Suprapubic skin (tissue), 4 donors: ENCODE results near the gene RPS6KA5. TPM values are rescaled to one million over a fixed set of nuclear protein-coding genes. Genes with fewer than 3 reads are reported as not detected.

Experiments
- DNase-seq, 2 donors: peaks; one replicate each; pipeline ENCODE4 v3.0.0-alpha.2; 2019; ENCODE audit warnings: low spot score in 2 of 2
- H3K27ac ChIP-seq: fragments of 200-600 bp; sonication (generic); one replicate; pipeline ENCODE4 v1.5.1; 2019
- H3K27me3 ChIP-seq: fragments of 200-600 bp; sonication (generic); one replicate; pipeline ENCODE4 v1.5.1; 2019
- H3K36me3 ChIP-seq: fragments of 200-600 bp; sonication (generic); one replicate; pipeline ENCODE4 v1.5.1; 2019
- H3K4me1 ChIP-seq: fragments of 200-600 bp; sonication (generic); one replicate; pipeline ENCODE4 v1.5.1; 2019
- H3K4me3 ChIP-seq: fragments of 200-600 bp; sonication (generic); one replicate; pipeline ENCODE4 v1.5.1; 2019; ENCODE audit warnings: mild to moderate bottlenecking
- H3K9me3 ChIP-seq: fragments of 200-600 bp; sonication (generic); one replicate; pipeline ENCODE4 v1.5.1; 2019
- EP300 ChIP-seq: sonication (generic); formaldehyde crosslinking; IDR thresholded peaks from one replicate; pipeline ENCODE4 v1.6.1; 2017; ENCODE audit warnings: antibody characterized with exemption
- POLR2A ChIP-seq, 2 donors: fragments of 450-650 bp; IDR thresholded peaks; one replicate each; pipeline ENCODE4 v1.6.1; 2017; ENCODE audit warnings: antibody characterized with exemption in 2 of 2, mild to moderate bottlenecking in 2 of 2, moderate library complexity in 2 of 2
- POLR2AphosphoS5 ChIP-seq, 3 donors: sonication (generic); formaldehyde crosslinking; IDR thresholded peaks; one replicate each; pipeline ENCODE4 v1.6.1; 2017; ENCODE audit warnings: antibody characterized with exemption in 3 of 3
- WGBS: methylation state at CpG from one replicate; pipeline ENCODE4 v1.1.5; 2018; 5-methylcytosine and 5-hydroxymethylcytosine counted together
- total RNA-seq, 4 donors: library from RNA; depleted of rRNA; stranded (reverse); fragments of >200 nt; gene quantifications; one replicate each; pipeline ENCODE4 v1.1.0, GENCODE V29; 2016
- TF ChIP-seq, protein P1 (sequence below), 2 donors: fragments of 200-600 bp in 1 of 2; fragments of 450-650 bp in 1 of 2; sonication (generic) in 1 of 2; IDR thresholded peaks; one replicate each; pipeline ENCODE4 v1.5.1; 2016 to 2019; ENCODE audit warnings: antibody characterized with exemption in 2 of 2, mild to moderate bottlenecking in 1 of 2, moderate library complexity in 1 of 2

RPS6KA5 gene
- total RNA-seq, 4 donors from 2014 or later, result 6.4 to 14.2 (median 11.2) TPM

DNA sequence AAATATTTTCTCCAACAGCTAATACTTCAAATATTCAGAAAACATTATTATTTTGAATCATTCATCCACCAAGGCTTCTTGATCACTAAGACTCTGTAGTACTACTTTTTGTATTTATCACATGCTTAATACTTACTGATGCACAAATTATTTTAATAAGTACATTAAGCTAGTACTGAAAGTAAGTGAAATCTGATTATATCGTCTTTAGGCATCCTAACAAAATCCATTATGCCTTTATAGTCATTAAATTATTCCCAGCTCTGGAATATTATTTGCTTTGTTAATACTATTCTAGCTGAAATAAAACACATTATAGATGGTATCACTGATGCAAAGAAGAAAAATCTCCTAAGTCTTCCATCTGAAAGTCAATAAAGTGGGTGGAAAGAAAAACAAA, 169.1 kb downstream of the RPS6KA5 start:
- no peak for DNase-seq
- H3K4me1 ChIP-seq, result no peaks in the 10 kb centered on the region
- no peaks in the 10 kb centered on the region for H3K9me3 ChIP-seq
- WGBS, result 89% methylated on average over 1 of the region's 1 CpG
- H3K4me3 ChIP-seq, result no peak overlapping the region
- peaks cover 3% of the 10 kb centered on the region for H3K36me3 ChIP-seq
- TF ChIP-seq POLR2AphosphoS5 (IDR thresholded peaks at IDR 0.05), result no peak
- TF ChIP-seq EP300, result no peak
- TF ChIP-seq POLR2A (IDR thresholded peaks at IDR 0.05), result no peak
- TF ChIP-seq, protein P1, sequence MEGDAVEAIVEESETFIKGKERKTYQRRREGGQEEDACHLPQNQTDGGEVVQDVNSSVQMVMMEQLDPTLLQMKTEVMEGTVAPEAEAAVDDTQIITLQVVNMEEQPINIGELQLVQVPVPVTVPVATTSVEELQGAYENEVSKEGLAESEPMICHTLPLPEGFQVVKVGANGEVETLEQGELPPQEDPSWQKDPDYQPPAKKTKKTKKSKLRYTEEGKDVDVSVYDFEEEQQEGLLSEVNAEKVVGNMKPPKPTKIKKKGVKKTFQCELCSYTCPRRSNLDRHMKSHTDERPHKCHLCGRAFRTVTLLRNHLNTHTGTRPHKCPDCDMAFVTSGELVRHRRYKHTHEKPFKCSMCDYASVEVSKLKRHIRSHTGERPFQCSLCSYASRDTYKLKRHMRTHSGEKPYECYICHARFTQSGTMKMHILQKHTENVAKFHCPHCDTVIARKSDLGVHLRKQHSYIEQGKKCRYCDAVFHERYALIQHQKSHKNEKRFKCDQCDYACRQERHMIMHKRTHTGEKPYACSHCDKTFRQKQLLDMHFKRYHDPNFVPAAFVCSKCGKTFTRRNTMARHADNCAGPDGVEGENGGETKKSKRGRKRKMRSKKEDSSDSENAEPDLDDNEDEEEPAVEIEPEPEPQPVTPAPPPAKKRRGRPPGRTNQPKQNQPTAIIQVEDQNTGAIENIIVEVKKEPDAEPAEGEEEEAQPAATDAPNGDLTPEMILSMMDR (IDR thresholded peaks at IDR 0.05), result no peak
- H3K27me3 ChIP-seq, result no peaks in the 10 kb centered on the region
- H3K27ac ChIP-seq, result no peak overlapping the region

DNA sequence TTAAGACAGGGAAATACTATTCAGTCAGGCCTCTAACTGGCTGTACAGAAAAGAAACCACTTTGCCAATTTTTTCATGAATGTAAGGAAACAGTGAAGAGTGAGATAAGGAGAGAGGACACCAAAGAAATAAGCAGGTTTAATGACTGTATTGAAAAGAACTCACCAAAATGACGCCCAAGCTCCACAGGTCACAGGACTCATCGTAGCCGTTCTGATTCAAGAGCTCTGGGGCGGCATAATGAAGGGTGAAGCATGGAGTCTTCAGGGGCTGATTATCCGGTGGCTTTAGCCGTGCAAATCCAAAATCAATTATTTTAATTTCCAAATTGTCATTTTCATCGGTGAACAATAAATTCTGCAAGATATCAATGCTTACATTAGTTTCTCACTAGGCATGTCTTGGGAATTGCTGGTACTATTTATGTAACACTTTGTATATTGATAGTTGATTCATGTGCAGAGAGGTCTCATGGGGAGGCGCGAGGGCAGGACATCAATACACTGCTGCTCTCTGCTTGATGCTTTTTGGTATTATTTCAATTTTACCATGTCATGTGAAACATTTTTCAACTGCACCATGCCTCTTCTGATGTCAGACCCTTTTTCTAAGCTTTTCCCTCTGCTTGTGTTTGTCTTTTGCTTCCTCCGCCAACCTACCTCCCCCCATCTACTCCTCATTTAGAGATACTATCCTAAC, 170.0 kb downstream of the RPS6KA5 start:
- Histone ChIP-seq H3K27ac (no peak overlapping the region), H3K9me3 (no peaks in the 10 kb centered on the region), H3K36me3 (peaks cover 3% of the 10 kb centered on the region), H3K27me3 (no peaks in the 10 kb centered on the region), H3K4me1 (no peaks in the 10 kb centered on the region), H3K4me3 (no peak overlapping the region)
- DNase-seq, result no peak
- 89% methylated on average over 10 of the region's 10 CpGs for WGBS
- TF ChIP-seq, protein P1 (IDR thresholded peaks at IDR 0.05), result no peak
- TF ChIP-seq EP300, result no peak
- TF ChIP-seq POLR2A (IDR thresholded peaks at IDR 0.05), result no peak
- TF ChIP-seq POLR2AphosphoS5 (IDR thresholded peaks at IDR 0.05), result no peak

DNA sequence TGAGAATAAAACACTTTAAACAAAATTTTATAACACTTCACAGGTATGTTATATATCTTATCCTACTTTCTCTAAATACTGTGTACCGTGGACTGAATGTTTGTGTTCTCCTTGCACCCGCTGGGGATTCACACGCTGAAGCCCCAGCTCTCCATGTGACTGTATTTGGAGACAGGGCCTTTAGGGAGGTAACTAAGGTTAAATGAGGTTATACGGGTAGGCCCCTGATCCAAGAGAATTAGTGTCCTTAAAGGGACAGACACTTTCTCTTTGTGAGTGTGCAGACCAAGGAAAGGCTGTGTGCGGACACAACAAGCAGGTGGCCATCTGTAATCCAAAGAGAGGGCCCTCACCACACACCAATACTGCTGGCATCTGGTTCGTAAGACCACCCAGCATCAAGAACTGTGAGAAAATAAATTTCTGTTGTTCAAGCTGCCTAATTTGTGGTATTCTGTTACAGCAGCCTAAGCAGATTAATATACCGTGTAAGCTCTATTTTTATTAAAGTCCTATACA, 174.1 kb downstream of the RPS6KA5 start:
- H3K27me3 ChIP-seq, result no peaks in the 10 kb centered on the region
- DNase-seq, result no peak
- WGBS, result 95% methylated on average over 7 of the region's 7 CpGs
- H3K36me3 ChIP-seq, result no peaks in the 10 kb centered on the region
- no peaks in the 10 kb centered on the region for H3K9me3 ChIP-seq
- H3K4me3 ChIP-seq, result no peak overlapping the region
- TF ChIP-seq EP300 (no peak), POLR2AphosphoS5 (IDR thresholded peaks at IDR 0.05) (no peak), POLR2A (IDR thresholded peaks at IDR 0.05) (no peak)
- TF ChIP-seq, protein P1 (IDR thresholded peaks at IDR 0.05), result no peak
- no peak overlapping the region for H3K27ac ChIP-seq
- H3K4me1 ChIP-seq, result no peaks in the 10 kb centered on the region

DNA sequence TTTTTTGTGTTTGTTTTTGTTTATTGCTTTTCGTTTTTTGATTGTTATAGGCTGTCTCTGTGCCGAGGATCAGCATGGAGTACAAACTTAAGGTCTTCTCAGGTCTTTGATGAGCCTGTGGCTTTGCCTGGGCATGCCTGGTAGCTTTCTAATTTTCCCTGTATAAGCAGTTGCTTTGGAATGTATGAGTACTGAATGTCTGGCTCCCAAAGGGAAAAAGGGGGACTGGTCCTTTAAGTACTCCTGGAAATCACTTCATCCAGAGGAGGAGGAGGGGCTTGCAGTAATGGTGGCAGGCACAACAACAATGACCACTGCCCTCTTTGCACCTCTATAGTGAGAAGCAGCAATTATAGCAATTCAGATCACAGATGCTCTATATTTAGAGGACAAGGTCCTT, 176.7 kb downstream of the RPS6KA5 start:
- Histone ChIP-seq H3K27ac (no peak overlapping the region), H3K9me3 (no peaks in the 10 kb centered on the region), H3K36me3 (no peaks in the 10 kb centered on the region), H3K4me1 (no peaks in the 10 kb centered on the region), H3K27me3 (no peaks in the 10 kb centered on the region), H3K4me3 (no peak overlapping the region)
- WGBS, result 79% methylated on average over 2 of the region's 2 CpGs
- DNase-seq, result no peak
- TF ChIP-seq POLR2AphosphoS5 (IDR thresholded peaks at IDR 0.05) (no peak), EP300 (no peak), POLR2A (IDR thresholded peaks at IDR 0.05) (no peak)
- TF ChIP-seq, protein P1 (IDR thresholded peaks at IDR 0.05), result no peak

- Histone ChIP-seq H3K36me3 (no peaks in the 10 kb centered on the region), H3K4me3 (no peak overlapping the region), H3K27me3 (no peaks in the 10 kb centered on the region), H3K4me1 (no peaks in the 10 kb centered on the region), H3K9me3 (no peaks in the 10 kb centered on the region), H3K27ac (no peak overlapping the region)
- 100% methylated on average over 2 of the region's 2 CpGs for WGBS
- no peak for TF ChIP-seq EP300
- TF ChIP-seq, protein P1 (IDR thresholded peaks at IDR 0.05), result no peak
- TF ChIP-seq POLR2A (IDR thresholded peaks at IDR 0.05), result no peak
- TF ChIP-seq POLR2AphosphoS5 (IDR thresholded peaks at IDR 0.05), result no peak
- no peak for DNase-seq
Measured at GRCh38 chr14:90883197-90883596, 177.2 kb downstream of the RPS6KA5 start.
